A549 treated with AZD9567 at 1 μM for 4 hours (cell line): Measurements from ENCODE around the gene SLC7A7. TPM values are rescaled to one million over a fixed set of nuclear protein-coding genes. Genes with fewer than 3 reads are reported as not detected.

Source experiments
- total RNA-seq: library from RNA; stranded (reverse); fragments of 200-300 nt; extraction: Qiagen RNA extraction; gene quantifications from 5 replicates; pipeline ENCODE4 v1.2.3, GENCODE V29; 2022; ENCODE audit not compliant: insufficient read depth

Gene SLC7A7
- total RNA-seq, result 14.2 to 22.2 TPM (median 16.1 TPM) in 5 replicates

DNA sequence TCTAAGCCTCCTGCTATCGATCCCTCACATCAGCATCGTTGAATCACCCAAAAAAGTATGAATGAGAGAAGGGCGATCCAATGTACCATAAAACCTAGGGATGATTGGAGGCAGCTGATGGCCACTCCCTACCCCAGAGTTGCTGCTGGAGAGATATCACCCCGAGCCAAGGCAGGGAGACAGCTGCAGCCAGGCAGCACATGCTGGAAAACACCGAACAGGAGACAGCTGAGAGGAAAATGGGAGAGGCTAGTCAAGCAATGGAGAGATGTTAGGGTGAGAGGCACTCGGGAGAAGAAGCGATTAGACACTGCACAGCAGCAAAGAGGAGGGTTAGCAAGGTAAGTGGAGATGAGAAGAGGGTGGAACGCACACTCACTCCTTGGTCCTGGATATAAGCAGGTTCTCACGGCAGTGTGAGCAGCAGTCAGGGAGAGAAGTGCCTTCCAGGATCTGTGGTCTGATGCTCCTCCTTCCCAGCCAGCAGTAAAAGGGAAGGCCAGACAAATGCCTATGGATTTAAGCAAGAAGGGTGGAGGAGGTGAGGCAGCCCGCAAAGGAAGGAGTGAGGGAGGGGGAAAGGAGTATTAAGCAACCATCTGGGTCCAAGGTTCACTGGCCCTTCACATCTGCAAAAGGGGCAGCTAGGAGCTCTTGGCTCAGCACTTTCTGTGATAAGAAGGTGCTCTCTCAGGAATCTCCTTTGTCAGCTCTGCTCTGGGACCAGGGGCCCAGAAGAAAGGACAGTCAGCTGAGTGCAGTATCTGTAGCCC is at the start of gene SLC7A7:
SLC7A7 (minus strand) TSS at position 495 of the 773 bp plus-strand sequence. CDS start 2,037 bp downstream, outside the sequence.

DNA sequence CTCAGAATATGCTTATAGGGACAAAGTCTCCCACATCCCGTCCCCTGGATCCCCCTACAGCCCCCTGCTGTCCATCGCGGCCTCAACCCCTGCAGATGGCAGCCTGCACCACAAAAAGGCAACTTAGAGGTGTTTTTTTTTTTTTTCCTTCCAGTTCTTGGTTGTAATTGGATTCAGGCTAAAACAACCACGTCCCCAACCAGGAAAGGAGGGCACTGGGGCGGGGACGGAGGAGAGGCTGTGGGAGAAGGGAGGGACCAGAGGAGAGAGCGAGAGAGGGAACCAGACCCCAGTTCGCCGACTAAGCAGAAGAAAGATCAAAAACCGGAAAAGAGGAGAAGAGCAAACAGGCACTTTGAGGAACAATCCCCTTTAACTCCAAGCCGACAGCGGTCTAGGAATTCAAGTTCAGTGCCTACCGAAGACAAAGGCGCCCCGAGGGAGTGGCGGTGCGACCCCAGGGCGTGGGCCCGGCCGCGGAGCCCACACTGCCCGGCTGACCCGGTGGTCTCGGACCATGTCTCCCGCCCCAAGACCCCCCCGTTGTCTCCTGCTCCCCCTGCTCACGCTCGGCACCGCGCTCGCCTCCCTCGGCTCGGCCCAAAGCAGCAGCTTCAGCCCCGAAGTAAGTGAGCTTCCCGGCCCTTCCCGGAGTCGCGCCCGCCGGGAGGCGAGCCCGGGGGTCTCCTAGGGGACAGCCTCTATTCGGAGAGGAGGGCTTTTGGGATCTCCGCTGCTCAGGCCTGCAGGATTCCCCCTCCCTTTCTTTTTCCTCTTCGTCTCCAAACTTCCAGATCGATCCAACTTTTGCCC is 21.3 kb upstream of the SLC7A7 start, which contains the start of gene MMP14:
MMP14 (plus strand) TSS at position 285 of the 813 bp plus-strand sequence; CDS start at position 518, 233 bp downstream.

GRCh38 chr14:22829661-22830442 is 14.6 kb upstream of the SLC7A7 start, which contains the start of gene MRPL52:
TSS of gene MRPL52 (plus strand) at chr14:22829887. CDS start at chr14:22829913, 26 bp downstream.

DNA sequence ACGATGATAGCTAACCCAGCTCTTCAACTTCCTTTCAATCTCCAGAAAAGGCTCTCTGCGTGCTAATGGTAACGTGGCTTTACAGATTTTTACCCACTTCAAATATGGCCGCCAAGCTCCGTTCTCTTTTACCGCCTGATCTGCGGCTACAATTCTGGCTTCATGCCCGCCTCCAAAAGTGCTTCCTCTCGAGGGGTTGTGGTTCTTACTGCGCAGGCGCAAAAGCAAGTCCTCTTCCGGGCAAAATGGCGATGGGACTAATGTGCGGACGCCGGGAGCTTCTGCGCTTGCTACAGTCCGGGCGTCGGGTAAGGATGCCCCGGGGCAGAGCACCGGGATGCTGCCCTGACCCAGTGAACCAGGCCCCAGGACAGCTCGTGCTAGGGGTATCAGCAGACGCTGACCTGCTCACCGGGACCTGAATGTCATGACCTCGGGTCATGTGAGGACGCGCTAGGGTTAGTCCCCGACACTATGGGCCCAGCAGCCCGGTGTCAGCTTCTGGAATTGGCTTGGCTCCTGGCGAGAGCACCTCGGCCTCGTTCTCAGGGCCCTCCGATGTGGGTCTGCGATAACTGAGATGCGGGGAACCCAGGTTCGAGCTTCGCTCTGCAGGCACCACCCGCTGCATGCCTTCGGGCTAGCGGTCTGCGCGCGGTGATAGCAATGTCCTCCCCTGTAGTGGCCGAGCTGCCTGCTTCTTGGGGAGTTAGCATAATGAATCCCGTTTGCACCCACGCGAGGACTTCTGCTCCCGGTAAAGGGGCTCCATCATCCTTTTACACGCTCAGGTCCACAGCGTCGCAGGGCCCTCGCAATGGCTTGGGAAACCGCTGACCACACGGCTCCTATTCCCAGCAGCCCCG is 48.5 kb downstream of the SLC7A7 start, which contains the start of gene OXA1L:
OXA1L (plus strand) TSS at position 232 of the 866 bp plus-strand sequence; CDS start at position 246, 14 bp downstream.

Other genes starting within 250 kb of the SLC7A7 start
- gene DAD1, start 226.2 kb downstream of the SLC7A7 start, total RNA-seq, result 318 to 376 TPM (median 361 TPM) in 5 replicates
- gene ABHD4, start 217.1 kb downstream of the SLC7A7 start, total RNA-seq, result 40.7 to 45.5 TPM (median 45.0 TPM) in 5 replicates
- gene OR6J1, start 171.1 kb downstream of the SLC7A7 start, total RNA-seq, result not detected in 5 replicates
- 154 to 171 TPM (median 163 TPM) in 5 replicates for gene OXA1L, start 48.7 kb downstream of the SLC7A7 start, total RNA-seq
- gene MRPL52, start 14.5 kb upstream of the SLC7A7 start, total RNA-seq, result 147 to 222 TPM (median 208 TPM) in 5 replicates
- gene MMP14, start 21.1 kb upstream of the SLC7A7 start, total RNA-seq, result 0.51 to 0.87 TPM (median 0.69 TPM) in 5 replicates
- 71.5 to 77.3 TPM (median 74.0 TPM) in 5 replicates for gene LRP10, start 56.3 kb upstream of the SLC7A7 start, total RNA-seq
- 0.17 to 0.37 TPM (median 0.29 TPM) in 4 of 5 replicates, not detected in the other for gene REM2, start 67.8 kb upstream of the SLC7A7 start, total RNA-seq
- 53.8 to 65.0 TPM (median 56.4 TPM) in 5 replicates for gene RBM23, start 103.7 kb upstream of the SLC7A7 start, total RNA-seq
- 97.5 to 108 TPM (median 103 TPM) in 5 replicates for gene PRMT5, start 113.9 kb upstream of the SLC7A7 start, total RNA-seq
- 32.8 to 41.1 TPM (median 35.9 TPM) in 5 replicates for gene HAUS4, start 141.7 kb upstream of the SLC7A7 start, total RNA-seq
- gene AJUBA, start 167.1 kb upstream of the SLC7A7 start, total RNA-seq, result 28.6 to 36.0 TPM (median 32.8 TPM) in 5 replicates
- gene C14orf93, start 194.7 kb upstream of the SLC7A7 start, total RNA-seq, result 2.6 to 4.9 TPM (median 3.2 TPM) in 5 replicates
- gene PSMB5, start 219.5 kb upstream of the SLC7A7 start, total RNA-seq, result 245 to 331 TPM (median 307 TPM) in 5 replicates
- not detected in 5 replicates for gene PSMB11, start 226.8 kb upstream of the SLC7A7 start, total RNA-seq
- gene CDH24, start 242.1 kb upstream of the SLC7A7 start, total RNA-seq, result 3.1 to 5.1 TPM (median 5.0 TPM) in 5 replicates